ENCODE measurements around the gene C1orf198. TPM values are rescaled to one million over a fixed set of nuclear protein-coding genes. Genes with fewer than 3 reads are reported as not detected.

C1orf198 gene
- total RNA-seq, 4 donors from 2014 or later: 87.8 to 142 (median 124) TPM

Small RNAs within 50 kb of the gene (small RNA-seq; reads per million reads assigned to genes)
- not detected for gene RN7SL837P
- gene RNA5SP79: 0.38 reads per million

Other genes starting within 250 kb of the C1orf198 start
- gene COG2, start 226.0 kb downstream of the C1orf198 start, total RNA-seq: 10 to 100 TPM; 36.3 to 48.1 (median 37.5) TPM
- gene AGT, start 154.4 kb downstream of the C1orf198 start, total RNA-seq: 10 to 100 TPM in 1 of 4 donors, 1 to 10 TPM in 3; 4.0 to 14.4 (median 8.7) TPM
- gene CAPN9, start 121.1 kb downstream of the C1orf198 start, total RNA-seq: not detected
- gene TTC13, start 110.3 kb upstream of the C1orf198 start, total RNA-seq: 10 to 100 TPM; 14.4 to 28.5 (median 26.1) TPM
- 10 to 100 TPM; 29.3 to 39.2 (median 34.8) TPM for gene ARV1, start 110.6 kb upstream of the C1orf198 start, total RNA-seq
- gene FAM89A, start 171.7 kb upstream of the C1orf198 start, total RNA-seq: 10 to 100 TPM in 3 of 4 donors, 1 to 10 TPM in 1; 8.0 to 27.0 (median 17.1) TPM

All from thyroid gland (tissue), 4 donors.